SK-N-MC (cell line): ENCODE measurements around the gene RASGRP1.

Source experiments
- DNase-seq: peaks from one replicate; pipeline ENCODE4 v3.0.0-alpha.2; 2011; ENCODE audit warnings: low read depth, low spot score
- H3K27ac ChIP-seq: fragments of 200-600 bp; sonication (generic); 2 replicates; pipeline ENCODE4 v1.5.1; 2016; ENCODE audit warnings: mixed run types
- H3K36me3 ChIP-seq: fragments of 200-600 bp; sonication (generic); 2 replicates; pipeline ENCODE4 v1.6.1; 2017; ENCODE audit warnings: antibody characterized with exemption, low read length, mixed read lengths; ENCODE audit not compliant: insufficient read depth
- H3K4me3 ChIP-seq: fragments of 200-600 bp; sonication (generic); 2 replicates; pipeline ENCODE4 v1.5.1; 2016
- H3K9ac ChIP-seq: fragments of 200-600 bp; sonication (generic); 2 replicates; pipeline ENCODE4 v1.8.0; 2017; ENCODE audit warnings: mixed run types, mixed read lengths; ENCODE audit not compliant: insufficient read length
- H3K9me3 ChIP-seq: fragments of 200-600 bp; sonication (generic); 2 replicates; pipeline ENCODE4 v1.6.1; 2017; ENCODE audit warnings: low read depth, mild to moderate bottlenecking, antibody characterized with exemption, low read length, moderate library complexity, mixed read lengths
- EZH2 ChIP-seq: fragments of 200-600 bp; sonication (generic); IDR thresholded peaks from one replicate; pipeline ENCODE4 v1.6.1; 2017; ENCODE audit warnings: antibody characterized with exemption
- FOXP2 ChIP-seq: optimal IDR thresholded peaks from 2 replicates; pipeline ENCODE3; 2011; ENCODE audit warnings: mild to moderate bottlenecking, moderate library complexity; ENCODE audit not compliant: insufficient read depth; ENCODE audit errors: extremely low read length, control extremely low read depth
- POLR2AphosphoS5 ChIP-seq: IDR thresholded peaks from 2 replicates; pipeline ENCODE4 v1.6.1; 2012; ENCODE audit warnings: mild to moderate bottlenecking, low read depth, low read length, borderline replicate concordance

The RASGRP1 gene

DNA sequence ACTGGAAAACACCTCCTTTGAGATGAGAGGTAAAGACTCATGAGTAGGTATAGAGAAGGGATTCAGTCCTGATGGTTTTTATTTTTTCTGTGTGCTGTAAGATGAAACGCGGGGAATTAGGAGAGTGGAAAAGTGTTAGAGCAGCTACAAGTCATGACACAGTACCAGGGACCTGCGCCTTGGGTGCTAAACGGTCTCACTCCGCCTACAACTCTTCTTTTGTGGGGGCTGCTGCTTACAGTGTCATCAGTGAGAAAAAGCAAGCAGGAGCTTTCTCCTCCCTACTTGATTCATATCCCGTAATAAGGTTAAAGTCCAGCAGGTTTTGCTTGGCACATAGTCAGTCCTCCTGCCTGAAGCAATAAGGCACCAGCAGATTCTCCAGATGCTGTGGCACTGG is 39.1 kb downstream of the RASGRP1 start:
- no peaks in the 10 kb centered on the region for H3K9me3 ChIP-seq
- TF ChIP-seq EZH2: no peak
- no peak for TF ChIP-seq FOXP2
- TF ChIP-seq POLR2AphosphoS5: no peak
- H3K4me3 ChIP-seq: no peak overlapping the region
- no peaks in the 10 kb centered on the region for H3K36me3 ChIP-seq
- no peak overlapping the region for H3K9ac ChIP-seq
- H3K27ac ChIP-seq: no peak overlapping the region
- no peak for DNase-seq

DNA sequence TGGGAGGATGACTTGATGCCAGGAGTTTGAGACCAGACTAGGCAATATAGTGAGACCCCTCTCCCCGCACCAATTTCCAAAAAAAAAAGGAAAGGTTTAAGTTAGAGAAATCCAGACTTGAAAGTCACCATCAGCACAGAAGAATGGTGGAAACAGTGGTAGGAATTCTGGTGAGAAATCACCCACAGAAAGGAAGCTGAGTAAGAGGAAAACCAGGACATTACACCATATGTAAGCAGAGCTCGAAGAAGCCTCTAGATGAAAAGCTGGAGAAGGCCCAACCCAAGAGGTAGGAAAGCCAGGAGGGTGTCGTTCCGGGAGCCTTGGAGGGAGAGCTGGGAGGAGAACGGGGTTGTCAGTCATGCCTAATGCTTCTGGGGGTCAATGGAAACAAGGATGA is 40.5 kb downstream of the RASGRP1 start:
- Histone ChIP-seq H3K36me3 (no peaks in the 10 kb centered on the region), H3K9me3 (no peaks in the 10 kb centered on the region), H3K4me3 (no peak overlapping the region), H3K27ac (no peak overlapping the region), H3K9ac (no peak overlapping the region)
- DNase-seq: no peak
- TF ChIP-seq EZH2: no peak
- TF ChIP-seq FOXP2: no peak
- no peak for TF ChIP-seq POLR2AphosphoS5

DNA sequence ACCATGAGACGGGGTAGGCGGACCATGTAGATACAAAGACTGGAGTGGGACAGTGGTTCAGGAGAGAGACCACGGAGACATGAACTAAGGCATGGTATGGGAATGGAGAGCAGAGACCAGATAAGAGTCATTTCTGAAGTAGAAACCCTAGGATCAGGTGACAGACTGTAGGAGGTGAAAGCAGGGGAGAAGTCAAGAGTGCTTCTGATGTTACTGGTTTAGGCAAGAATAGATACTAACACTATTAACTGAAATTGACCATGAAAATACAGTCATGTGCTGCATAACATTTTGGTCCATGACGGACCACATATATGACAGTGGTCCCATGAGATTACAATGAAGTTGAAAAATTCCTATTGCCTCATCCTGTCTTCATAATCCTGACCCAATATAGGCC is 41.7 kb downstream of the RASGRP1 start:
- no peak overlapping the region for H3K27ac ChIP-seq
- no peaks in the 10 kb centered on the region for H3K36me3 ChIP-seq
- DNase-seq: no peak
- no peak overlapping the region for H3K9ac ChIP-seq
- no peaks in the 10 kb centered on the region for H3K9me3 ChIP-seq
- no peak for TF ChIP-seq EZH2
- no peak for TF ChIP-seq POLR2AphosphoS5
- TF ChIP-seq FOXP2: no peak
- no peak overlapping the region for H3K4me3 ChIP-seq

DNA sequence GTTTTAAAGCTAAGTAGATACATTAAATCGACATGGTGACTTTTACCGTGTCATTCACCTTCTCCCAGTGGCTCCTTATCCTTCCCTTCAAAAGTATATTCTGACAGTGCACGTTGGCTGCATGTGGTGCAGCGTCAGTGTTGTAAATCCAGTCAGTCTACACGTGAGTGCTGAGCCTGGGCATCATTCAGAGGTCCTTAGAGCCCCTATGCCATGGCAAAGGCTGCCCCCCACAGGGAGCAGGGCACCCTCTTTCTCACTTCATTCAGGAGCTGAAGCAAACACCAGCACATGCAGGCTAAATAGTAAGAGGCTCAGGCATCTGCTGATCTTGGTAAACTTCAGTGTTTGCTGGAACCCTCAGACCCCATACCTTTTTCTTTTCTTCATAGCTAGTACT is 43.3 kb downstream of the RASGRP1 start:
- no peak overlapping the region for H3K4me3 ChIP-seq
- no peak overlapping the region for H3K27ac ChIP-seq
- no peak overlapping the region for H3K9ac ChIP-seq
- TF ChIP-seq EZH2 (no peak), POLR2AphosphoS5 (no peak), FOXP2 (no peak)
- H3K9me3 ChIP-seq: no peaks in the 10 kb centered on the region
- no peak for DNase-seq
- no peaks in the 10 kb centered on the region for H3K36me3 ChIP-seq

DNA sequence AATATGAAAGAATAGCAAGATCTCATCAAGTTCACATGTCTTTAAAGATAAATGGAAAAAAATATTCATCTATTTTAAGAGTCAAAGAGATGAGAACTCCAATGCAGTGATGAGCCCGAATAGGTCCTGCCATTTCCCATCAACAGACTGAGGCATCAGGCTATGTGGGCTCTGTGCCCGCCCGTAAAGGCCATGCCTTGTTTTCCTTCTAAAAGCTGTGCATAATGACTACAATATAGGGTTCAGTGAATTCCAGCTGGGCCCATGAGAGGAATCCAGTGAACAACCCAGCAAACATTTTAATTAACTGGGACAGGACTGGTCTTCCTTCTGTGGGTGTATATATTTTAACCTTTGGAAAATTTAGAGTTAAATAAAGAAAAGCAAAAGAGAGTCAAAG is 44.6 kb downstream of the RASGRP1 start:
- DNase-seq: no peak
- TF ChIP-seq POLR2AphosphoS5 (no peak), EZH2 (no peak), FOXP2 (no peak)
- H3K27ac ChIP-seq: no peak overlapping the region
- H3K36me3 ChIP-seq: no peaks in the 10 kb centered on the region
- no peak overlapping the region for H3K4me3 ChIP-seq
- no peak overlapping the region for H3K9ac ChIP-seq
- no peaks in the 10 kb centered on the region for H3K9me3 ChIP-seq

DNA sequence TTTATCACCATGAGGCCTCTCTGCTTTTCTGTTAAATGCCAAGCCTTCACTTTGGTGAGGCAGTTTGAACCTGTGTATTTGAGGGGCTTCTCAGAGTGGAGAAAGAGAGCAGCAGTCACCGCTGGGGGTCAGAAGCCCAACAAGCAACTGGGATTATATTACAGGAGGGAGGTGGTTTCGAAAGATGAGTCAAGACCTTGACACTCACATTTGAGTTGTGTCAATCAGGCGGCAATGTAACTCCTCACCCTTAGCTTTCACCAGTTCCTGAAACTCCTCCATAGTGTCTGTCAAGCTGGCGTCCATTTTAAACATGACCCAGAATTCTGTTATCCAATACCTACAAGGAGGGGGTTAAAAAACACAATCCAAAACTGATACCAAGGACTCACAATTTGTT is 46.5 kb downstream of the RASGRP1 start:
- H3K9ac ChIP-seq: no peak overlapping the region
- no peak for TF ChIP-seq EZH2
- TF ChIP-seq FOXP2: no peak
- no peak for TF ChIP-seq POLR2AphosphoS5
- no peaks in the 10 kb centered on the region for H3K36me3 ChIP-seq
- H3K9me3 ChIP-seq: no peaks in the 10 kb centered on the region
- DNase-seq: no peak
- no peak overlapping the region for H3K4me3 ChIP-seq
- no peak overlapping the region for H3K27ac ChIP-seq

DNA sequence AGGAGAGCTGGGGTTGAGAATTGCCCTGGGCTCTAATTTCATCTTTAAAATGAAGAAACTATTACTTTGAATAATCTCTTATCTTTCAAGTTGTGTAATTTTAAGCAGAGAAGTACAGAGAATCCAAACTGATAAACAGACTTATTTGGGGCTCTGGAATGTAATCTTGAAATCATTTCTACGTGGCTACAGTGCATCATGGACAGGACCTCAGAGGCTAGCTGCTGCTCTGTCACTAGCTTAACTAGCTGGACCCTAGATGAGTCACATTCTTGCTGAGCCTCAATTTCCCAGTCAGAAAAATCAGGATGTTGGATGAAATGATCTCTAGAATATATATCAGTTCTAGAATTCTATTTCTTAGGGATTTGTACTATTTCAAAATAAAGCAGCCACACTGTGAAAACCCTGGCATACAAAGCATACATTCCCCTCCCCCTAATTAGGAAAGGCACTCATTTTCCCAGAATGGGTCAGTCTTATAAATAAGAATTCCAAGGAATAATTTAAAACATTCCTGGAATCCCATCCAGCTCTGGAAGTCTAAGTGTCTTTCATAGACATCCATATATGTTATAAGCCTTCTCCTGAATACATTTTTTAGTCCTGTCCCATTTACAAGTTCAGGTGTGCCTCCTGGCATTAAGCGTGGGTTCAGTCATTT is 47.2 kb downstream of the RASGRP1 start:
- no peaks in the 10 kb centered on the region for H3K9me3 ChIP-seq
- no peak overlapping the region for H3K4me3 ChIP-seq
- no peak overlapping the region for H3K9ac ChIP-seq
- H3K36me3 ChIP-seq: no peaks in the 10 kb centered on the region
- DNase-seq: no peak
- H3K27ac ChIP-seq: no peak overlapping the region
- TF ChIP-seq POLR2AphosphoS5 (no peak), EZH2 (no peak), FOXP2 (no peak)

DNA sequence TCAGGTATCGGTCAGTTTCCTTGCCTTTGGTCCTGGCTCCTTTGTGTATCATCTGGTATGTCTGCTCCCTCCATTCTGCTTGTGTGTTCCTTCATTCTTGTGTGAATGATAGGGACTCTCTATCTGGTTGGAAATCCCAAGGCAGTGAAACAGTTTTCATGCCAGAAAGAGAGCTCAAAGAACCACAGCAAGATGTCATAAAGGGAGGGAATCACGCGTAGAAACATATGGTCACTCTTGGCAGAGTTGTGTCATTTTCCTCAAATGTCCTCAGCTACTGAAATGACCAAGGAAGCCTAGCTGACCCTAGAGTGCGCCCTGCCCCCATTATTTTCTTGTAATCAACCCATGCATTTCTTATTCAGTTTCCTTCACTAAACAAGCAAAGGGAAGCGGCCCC is 48.0 kb downstream of the RASGRP1 start:
- H3K9me3 ChIP-seq: no peaks in the 10 kb centered on the region
- no peak overlapping the region for H3K4me3 ChIP-seq
- no peak overlapping the region for H3K9ac ChIP-seq
- no peak for DNase-seq
- no peaks in the 10 kb centered on the region for H3K36me3 ChIP-seq
- TF ChIP-seq FOXP2: no peak
- no peak for TF ChIP-seq EZH2
- TF ChIP-seq POLR2AphosphoS5: no peak
- H3K27ac ChIP-seq: no peak overlapping the region

DNA sequence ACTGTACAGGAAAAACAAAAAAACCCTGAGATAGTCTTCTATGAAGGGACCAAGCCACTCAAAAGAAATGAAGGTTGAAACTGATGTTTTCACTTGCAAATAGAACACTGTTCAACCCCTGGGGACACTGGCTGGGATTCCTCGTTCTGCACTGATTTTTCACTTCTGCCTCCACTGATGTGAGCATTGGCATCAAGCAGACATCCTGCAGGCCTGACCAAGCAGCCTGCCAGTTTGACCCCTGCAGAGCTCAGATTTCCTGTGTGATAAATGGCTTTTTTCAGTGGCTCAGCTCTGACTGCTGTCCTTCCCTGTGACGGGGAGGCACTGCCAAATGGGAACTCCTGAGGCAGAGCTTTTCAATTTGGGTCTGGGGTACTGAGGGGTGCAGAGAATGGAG is 50.0 kb downstream of the RASGRP1 start:
- no peak overlapping the region for H3K27ac ChIP-seq
- TF ChIP-seq POLR2AphosphoS5: no peak
- TF ChIP-seq FOXP2: no peak
- TF ChIP-seq EZH2: no peak
- H3K36me3 ChIP-seq: no peaks in the 10 kb centered on the region
- no peak overlapping the region for H3K4me3 ChIP-seq
- H3K9me3 ChIP-seq: no peaks in the 10 kb centered on the region
- no peak overlapping the region for H3K9ac ChIP-seq
- no peak for DNase-seq
